Vagina (tissue), 2 donors: ENCODE results near the gene MTSS2. TPM values are rescaled to one million over a fixed set of nuclear protein-coding genes. Genes with fewer than 3 reads are reported as not detected.
A peak's percentile ranks its signal among the peaks of the same experiment; 100 is the strongest.

ENCODE experiments used
- DNase-seq, 2 donors: peaks; one replicate each; pipeline ENCODE4 v3.0.0-alpha.2; 2017; ENCODE audit errors: extremely low spot score in 2 of 2
- H3K27ac ChIP-seq: fragments of 200-600 bp; sonication (generic); one replicate; pipeline ENCODE4 v1.5.1; 2019
- H3K27me3 ChIP-seq: fragments of 200-600 bp; sonication (generic); one replicate; pipeline ENCODE4 v1.5.1; 2019
- H3K36me3 ChIP-seq, 2 donors: fragments of 200-600 bp; sonication (generic); one replicate each; pipeline ENCODE4 v1.5.1; 2017 to 2019
- H3K4me1 ChIP-seq: fragments of 200-600 bp; sonication (generic); one replicate; pipeline ENCODE4 v1.5.1; 2019
- H3K4me3 ChIP-seq, 2 donors: fragments of 200-600 bp; sonication (generic); 1 replicate in 1 of 2; 2 replicates in 1 of 2; pipeline ENCODE4 v1.5.1; 2016 to 2019
- H3K9me3 ChIP-seq: fragments of 200-600 bp; sonication (generic); one replicate; pipeline ENCODE4 v1.5.1; 2019
- POLR2A ChIP-seq, 2 donors: fragments of 450-650 bp; IDR thresholded peaks; one replicate each; pipeline ENCODE4 v1.6.1; 2017; ENCODE audit warnings: antibody characterized with exemption in 2 of 2, mild to moderate bottlenecking in 2 of 2, moderate library complexity in 2 of 2
- POLR2AphosphoS5 ChIP-seq, 2 donors: sonication (generic); formaldehyde crosslinking; IDR thresholded peaks; one replicate each; pipeline ENCODE4 v1.9.0; 2017; ENCODE audit warnings: antibody characterized with exemption in 2 of 2, mild to moderate bottlenecking in 2 of 2, low read depth in 1 of 2; ENCODE audit not compliant: insufficient read depth in 1 of 2
- intact Hi-C: fragments of 100-400 bp; cut with DNase I; formaldehyde crosslinking; loops from one replicate; pipeline ENCODE4 v1.15.1; 2023
- total RNA-seq: library from RNA; depleted of rRNA; stranded (reverse); fragments of >200 nt; gene quantifications from one replicate; pipeline ENCODE4 v1.2.3, GENCODE V29; 2016
- TF ChIP-seq, protein P1 (sequence below), 3 experiments: fragments of 450-650 bp in 2 of 3; fragments of 200-600 bp in 1 of 3; sonication (generic) in 1 of 3; IDR thresholded peaks; one replicate each; pipeline ENCODE4 v1.5.1; 2017 to 2019; ENCODE audit warnings: antibody characterized with exemption in 3 of 3, mild to moderate bottlenecking in 2 of 3, moderate library complexity in 2 of 3

Gene MTSS2
- total RNA-seq, 1 donor from 2014 or later = 102 TPM

DNA sequence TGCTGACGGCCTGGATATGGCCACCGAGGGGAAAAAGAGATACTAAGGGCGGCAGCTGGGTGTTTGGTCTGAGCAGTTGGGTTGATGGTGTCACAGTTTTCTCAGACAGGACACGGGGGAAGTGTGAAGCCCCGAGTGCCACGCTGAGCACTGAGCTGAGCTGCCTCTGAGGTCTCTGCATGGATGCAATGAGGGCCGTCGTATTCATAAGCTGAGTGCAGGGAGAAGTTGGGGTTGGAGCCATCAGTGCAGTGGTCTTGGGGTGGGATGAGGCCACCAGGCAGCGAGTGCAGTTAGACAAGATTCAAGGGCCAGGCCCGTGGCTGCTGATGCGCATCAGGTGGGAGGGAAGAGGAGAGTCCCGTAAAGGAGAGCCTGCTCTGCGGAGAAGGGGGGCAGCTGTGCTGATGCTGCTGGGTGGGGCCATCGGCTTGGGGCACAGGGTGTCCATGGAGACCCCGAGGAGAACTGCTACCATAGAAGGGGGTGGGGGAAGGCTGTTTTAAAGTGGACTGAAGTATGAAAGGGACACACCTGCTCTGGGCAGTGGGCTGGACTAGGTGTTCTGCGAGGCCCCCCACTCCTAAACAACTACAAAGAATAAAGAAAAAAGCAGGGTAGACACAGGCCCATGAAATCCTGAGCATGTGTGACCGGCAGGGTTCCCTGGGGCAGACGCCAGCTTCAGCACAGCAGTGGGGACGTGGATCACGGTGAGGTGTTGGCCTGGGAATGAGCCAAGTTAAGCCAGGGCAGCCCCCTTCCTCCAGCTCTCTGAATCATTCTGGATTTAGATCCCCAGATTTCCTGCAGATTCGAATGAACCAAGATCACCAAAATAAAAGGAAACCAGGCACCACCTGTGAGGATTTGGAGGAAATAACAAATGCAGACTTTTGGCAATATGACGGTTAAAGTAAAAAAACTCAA, 19.8 kb downstream of the MTSS2 start:
- Histone ChIP-seq H3K4me1 (peaks cover 23% of the 10 kb centered on the region), H3K27me3 (no peaks in the 10 kb centered on the region), H3K4me3 (no peak overlapping the region), H3K27ac (no peak overlapping the region), H3K36me3 (peaks cover 4 to 83% of the 10 kb centered on the region in 2 donors), H3K9me3 (no peaks in the 10 kb centered on the region)
- no peak for TF ChIP-seq POLR2A (IDR thresholded peaks at IDR 0.05)
- TF ChIP-seq POLR2AphosphoS5 (IDR thresholded peaks at IDR 0.05; ENCODE audit: insufficient read depth in 1 of 2, low read depth in 1 of 2) = no peak
- TF ChIP-seq, protein P1, sequence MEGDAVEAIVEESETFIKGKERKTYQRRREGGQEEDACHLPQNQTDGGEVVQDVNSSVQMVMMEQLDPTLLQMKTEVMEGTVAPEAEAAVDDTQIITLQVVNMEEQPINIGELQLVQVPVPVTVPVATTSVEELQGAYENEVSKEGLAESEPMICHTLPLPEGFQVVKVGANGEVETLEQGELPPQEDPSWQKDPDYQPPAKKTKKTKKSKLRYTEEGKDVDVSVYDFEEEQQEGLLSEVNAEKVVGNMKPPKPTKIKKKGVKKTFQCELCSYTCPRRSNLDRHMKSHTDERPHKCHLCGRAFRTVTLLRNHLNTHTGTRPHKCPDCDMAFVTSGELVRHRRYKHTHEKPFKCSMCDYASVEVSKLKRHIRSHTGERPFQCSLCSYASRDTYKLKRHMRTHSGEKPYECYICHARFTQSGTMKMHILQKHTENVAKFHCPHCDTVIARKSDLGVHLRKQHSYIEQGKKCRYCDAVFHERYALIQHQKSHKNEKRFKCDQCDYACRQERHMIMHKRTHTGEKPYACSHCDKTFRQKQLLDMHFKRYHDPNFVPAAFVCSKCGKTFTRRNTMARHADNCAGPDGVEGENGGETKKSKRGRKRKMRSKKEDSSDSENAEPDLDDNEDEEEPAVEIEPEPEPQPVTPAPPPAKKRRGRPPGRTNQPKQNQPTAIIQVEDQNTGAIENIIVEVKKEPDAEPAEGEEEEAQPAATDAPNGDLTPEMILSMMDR (IDR thresholded peaks at IDR 0.05) = no peak
- intact Hi-C loops = no loop called here
- no peak for DNase-seq

- H3K4me1 ChIP-seq = peaks cover 23% of the 10 kb centered on the region
- TF ChIP-seq, protein P1 (IDR thresholded peaks at IDR 0.05) = no peak
- TF ChIP-seq POLR2A (IDR thresholded peaks at IDR 0.05) = no peak
- TF ChIP-seq POLR2AphosphoS5 (IDR thresholded peaks at IDR 0.05; ENCODE audit: insufficient read depth in 1 of 2, low read depth in 1 of 2) = no peak
- no peaks in the 10 kb centered on the region for H3K9me3 ChIP-seq
- intact Hi-C loops = no loop called here
- no peak overlapping the region for H3K27ac ChIP-seq
- DNase-seq = no peak
- H3K4me3 ChIP-seq = no peak overlapping the region
- no peaks in the 10 kb centered on the region for H3K27me3 ChIP-seq
- peaks cover 4 to 74% of the 10 kb centered on the region in 2 donors for H3K36me3 ChIP-seq
Observed at GRCh38 chr16:70665113-70665694, 20.6 kb downstream of the MTSS2 start.

GRCh38 chr16:70664325-70665112, 21.3 kb downstream of the MTSS2 start:
- Histone ChIP-seq H3K9me3 (no peaks in the 10 kb centered on the region), H3K27me3 (no peaks in the 10 kb centered on the region), H3K4me3 (no peak overlapping the region), H3K36me3 (peaks cover 4 to 68% of the 10 kb centered on the region in 2 donors), H3K27ac (no peak overlapping the region), H3K4me1 (peaks cover 23% of the 10 kb centered on the region)
- DNase-seq = no peak
- intact Hi-C loops = no loop called here
- TF ChIP-seq POLR2AphosphoS5 (IDR thresholded peaks at IDR 0.05; ENCODE audit: insufficient read depth in 1 of 2, low read depth in 1 of 2) (no peak), POLR2A (IDR thresholded peaks at IDR 0.05) (no peak)
- TF ChIP-seq, protein P1 (IDR thresholded peaks at IDR 0.05) = no peak

DNA sequence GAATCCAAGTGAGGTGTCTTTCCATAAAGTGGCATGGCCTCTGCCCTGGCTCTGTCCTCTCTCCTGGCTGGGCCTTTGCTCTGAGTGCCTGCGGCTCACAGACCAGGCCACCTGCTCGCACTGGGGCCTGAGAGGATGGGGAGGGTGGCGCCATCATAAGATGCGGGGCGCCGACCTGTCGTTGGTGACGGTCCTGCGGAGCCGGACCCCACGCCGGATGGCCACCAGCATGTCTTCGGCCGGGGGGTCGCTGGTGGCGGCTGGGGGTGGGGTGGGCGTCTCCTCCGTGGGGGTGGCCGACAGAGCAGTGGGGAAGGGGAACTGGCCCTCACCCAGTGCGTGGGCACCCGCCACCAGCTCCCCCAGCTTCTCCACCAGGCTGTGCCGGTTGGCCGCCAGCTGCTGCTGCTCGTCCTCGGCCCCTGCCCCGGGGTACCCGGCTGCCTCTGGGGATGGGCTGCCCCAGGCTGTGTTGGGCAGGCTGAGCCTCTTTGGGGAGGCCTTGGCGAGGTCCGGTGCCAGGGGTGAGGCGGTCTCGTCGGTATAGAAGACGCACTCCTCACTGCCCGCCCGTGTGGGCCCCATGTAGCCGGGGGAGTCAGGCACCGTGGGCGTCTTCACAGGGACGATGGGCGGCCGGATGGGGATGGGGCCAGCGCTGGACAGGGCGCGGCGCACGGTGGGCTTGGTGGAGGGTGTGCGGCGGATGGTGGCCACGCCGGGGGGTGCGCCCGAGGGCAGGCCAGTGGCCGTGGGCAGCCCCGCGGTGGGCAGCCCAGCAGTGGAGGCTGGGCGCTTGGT, 22.1 kb downstream of the MTSS2 start:
- Histone ChIP-seq H3K27ac (peak overlapping the region; percentile 68), H3K36me3 (peaks cover 4 to 60% of the 10 kb centered on the region in 2 donors), H3K27me3 (no peaks in the 10 kb centered on the region), H3K4me1 (peaks cover 23% of the 10 kb centered on the region), H3K9me3 (no peaks in the 10 kb centered on the region), H3K4me3 (no peak overlapping the region)
- intact Hi-C loops = no loop called here
- no peak for DNase-seq
- TF ChIP-seq, protein P1 (IDR thresholded peaks at IDR 0.05) = no peak
- TF ChIP-seq POLR2A (IDR thresholded peaks at IDR 0.05) (no peak), POLR2AphosphoS5 (IDR thresholded peaks at IDR 0.05; ENCODE audit: insufficient read depth in 1 of 2, low read depth in 1 of 2) (no peak)
